H1 (cell line): ENCODE results near the gene MYOG.

Experiments used
- CTCF ChIP-seq, 3 experiments: IDR thresholded peaks; 1 replicate in 2 of 3; 2 replicates in 1 of 3; pipeline versions ENCODE4 v1.5.1 to v1.6.1; 2011; ENCODE audit warnings: low read length in 3 of 3, mild to moderate bottlenecking in 3 of 3, inconsistent platforms in 2 of 3, low read depth in 1 of 3, moderate library complexity in 1 of 3; ENCODE audit not compliant: insufficient read depth in 1 of 3; ENCODE audit errors: control extremely low read depth in 1 of 3
- EP300 ChIP-seq, 2 experiments: IDR thresholded peaks; 1 replicate in 1 of 2; 2 replicates in 1 of 2; pipeline ENCODE4 v1.6.1; 2011 to 2012; ENCODE audit warnings: low read depth in 2 of 2, low read length in 2 of 2, mild to moderate bottlenecking in 2 of 2, borderline replicate concordance in 1 of 2, inconsistent platforms in 1 of 2, moderate library complexity in 1 of 2
- EZH2 ChIP-seq: fragments of 200-600 bp; sonication (generic); IDR thresholded peaks from 2 replicates; pipeline ENCODE4 v1.7.1; 2012; ENCODE audit warnings: low read depth, mild to moderate bottlenecking, moderate library complexity, low read length, inconsistent platforms; ENCODE audit not compliant: severe bottlenecking
- POLR2AphosphoS5 ChIP-seq: IDR thresholded peaks from 2 replicates; pipeline ENCODE4 v1.6.1; 2011; ENCODE audit warnings: low read depth, low read length
- RAD21 ChIP-seq, 2 experiments: IDR thresholded peaks in 1 of 2; conservative IDR thresholded peaks in 1 of 2; 2 replicates each; pipeline ENCODE4 v1.6.1; 2011; ENCODE audit warnings: low read depth in 2 of 2, low read length in 2 of 2, improper control_type of control experiment in 1 of 2, inconsistent platforms in 1 of 2, mild to moderate bottlenecking in 1 of 2, moderate library complexity in 1 of 2
- RBBP5 ChIP-seq: IDR thresholded peaks from 2 replicates; pipeline ENCODE4 v1.7.1; 2012; ENCODE audit warnings: low read depth, mild to moderate bottlenecking, inconsistent platforms, low read length, moderate library complexity, borderline replicate concordance
- SP2 ChIP-seq: IDR thresholded peaks from 2 replicates; pipeline ENCODE4 v1.6.1; 2012; ENCODE audit warnings: mild to moderate bottlenecking, low read length, inconsistent platforms
- SRF ChIP-seq: IDR thresholded peaks from 2 replicates; pipeline ENCODE4 v1.6.1; 2011; ENCODE audit warnings: mild to moderate bottlenecking, low read depth, low read length, moderate library complexity

DNA sequence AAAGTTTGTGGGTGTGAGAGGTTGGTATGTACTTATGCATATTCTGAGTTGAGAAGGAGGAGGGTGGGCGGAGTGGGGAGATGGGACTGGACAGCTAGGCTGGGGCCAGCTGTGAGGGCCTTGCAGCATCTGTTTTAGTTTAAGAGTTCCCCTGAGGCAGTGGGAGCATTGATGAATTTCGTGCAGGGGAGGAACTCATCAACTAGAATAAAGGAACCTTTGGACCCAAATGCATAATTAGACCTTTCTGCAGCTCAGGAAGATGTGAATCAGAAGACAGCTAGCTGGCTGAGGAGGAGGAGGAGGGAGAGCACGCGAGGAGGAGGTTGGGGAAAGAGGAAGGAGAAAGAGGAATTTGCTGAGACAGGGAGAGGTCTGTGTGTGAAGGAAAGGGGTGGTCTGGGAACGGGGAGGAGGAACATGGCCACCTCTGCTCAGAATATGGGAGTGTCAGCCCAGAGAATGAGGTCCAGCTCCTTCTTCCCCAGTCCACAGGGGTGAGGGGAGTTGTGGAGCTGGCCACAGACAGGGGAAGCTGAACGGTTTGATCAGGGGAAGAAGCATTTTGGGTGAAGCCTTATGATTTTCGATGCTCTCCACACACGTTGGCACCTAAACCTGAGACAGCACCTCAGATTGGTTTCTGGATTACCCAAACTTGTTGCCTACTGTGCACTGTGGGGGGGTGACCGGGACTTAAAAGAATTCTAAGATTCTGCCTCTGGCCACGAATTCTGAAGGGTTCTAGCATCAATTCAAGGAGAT is 27.7 kb downstream of the MYOG start:
- TF ChIP-seq CTCF (IDR thresholded peaks at IDR 0.05; ENCODE audit: control extremely low read depth in 1 of 3, insufficient read depth in 1 of 3, low read depth in 1 of 3, low read length in 3 of 3): no peak
- no peak for TF ChIP-seq RBBP5
- no peak for TF ChIP-seq RAD21 (IDR thresholded peaks at IDR 0.05 in 1 of 2, conservative IDR thresholded peaks at IDR 0.05 in 1 of 2; ENCODE audit: low read depth in 2 of 2, low read length in 2 of 2)
- no peak for TF ChIP-seq POLR2AphosphoS5
- TF ChIP-seq SP2: no peak
- TF ChIP-seq EZH2: no peak
- TF ChIP-seq EP300 (IDR thresholded peaks at IDR 0.05; ENCODE audit: borderline replicate concordance in 1 of 2, low read depth in 2 of 2, low read length in 2 of 2): no peak
- no peak for TF ChIP-seq SRF
